Neural cell (in vitro differentiated cells): ENCODE results near the gene CTXND1. TPM values are rescaled to one million over a fixed set of nuclear protein-coding genes. Genes with fewer than 3 reads are reported as not detected.

Experiments used
- H2AFZ ChIP-seq: fragments of 200-600, 300-800 bp; sonication (generic), shearing (Covaris generic); 2 replicates; pipeline ENCODE4 v1.6.0; 2014; ENCODE audit warnings: low read depth, mild to moderate bottlenecking, antibody characterized with exemption, low read length, moderate library complexity
- H3F3A ChIP-seq: fragments of 200-600 bp; shearing (Covaris generic); 2 replicates; pipeline ENCODE4 v1.6.1; 2016; ENCODE audit warnings: mild to moderate bottlenecking, moderate library complexity, mixed read lengths, antibody characterized with exemption, low read length; ENCODE audit not compliant: insufficient read depth, poor library complexity, severe bottlenecking
- H3K27ac ChIP-seq: fragments of 200-600, 300-800 bp; sonication (generic), shearing (Covaris generic); 2 replicates; pipeline ENCODE4 v1.5.1; 2014; ENCODE audit warnings: mild to moderate bottlenecking, low read length, moderate library complexity
- H3K27me3 ChIP-seq: fragments of 300-800, 200-600 bp; sonication (generic), shearing (Covaris generic); 2 replicates; pipeline ENCODE4 v1.6.0; 2014; ENCODE audit warnings: mild to moderate bottlenecking, low read depth, low read length, moderate library complexity; ENCODE audit not compliant: insufficient read depth
- H3K36me3 ChIP-seq: fragments of 300-800, 200-600 bp; sonication (generic), shearing (Covaris generic); 2 replicates; pipeline ENCODE4 v1.5.1; 2014; ENCODE audit warnings: mild to moderate bottlenecking, antibody characterized with exemption, low read length, moderate library complexity; ENCODE audit not compliant: insufficient read depth
- H3K4me2 ChIP-seq: fragments of 300-800, 200-600 bp; sonication (generic), shearing (Covaris generic); 2 replicates; pipeline ENCODE4 v1.6.0; 2014; ENCODE audit warnings: mild to moderate bottlenecking, low read length
- H3K4me3 ChIP-seq: fragments of 300-800, 200-600 bp; sonication (generic), shearing (Covaris generic); 2 replicates; pipeline ENCODE4 v1.5.1; 2014; ENCODE audit warnings: mild to moderate bottlenecking, low read length, moderate library complexity
- H3K79me2 ChIP-seq: fragments of 200-600 bp; shearing (Covaris generic); replicated peaks from 2 replicates; pipeline ENCODE4 v1.6.0; 2014; ENCODE audit warnings: mild to moderate bottlenecking, low read length, moderate library complexity; ENCODE audit not compliant: insufficient read depth
- H3K9ac ChIP-seq: fragments of 300-800, 200-600 bp; sonication (generic), shearing (Covaris generic); 2 replicates; pipeline ENCODE4 v1.6.1; 2016; ENCODE audit warnings: mild to moderate bottlenecking, low read length, mixed read lengths
- H3K9me2 ChIP-seq: fragments of 200-600 bp; shearing (Covaris generic); 2 replicates; pipeline ENCODE4 v1.6.1; 2016; ENCODE audit warnings: mild to moderate bottlenecking, low read length, mixed read lengths; ENCODE audit not compliant: insufficient read depth
- H3K9me3 ChIP-seq: fragments of 200-600, 300-800 bp; sonication (generic), shearing (Covaris generic); 2 replicates; pipeline ENCODE4 v1.6.1; 2016; ENCODE audit warnings: mild to moderate bottlenecking, mixed run types, low read length, moderate library complexity, mixed read lengths
- H4K20me1 ChIP-seq: fragments of 200-600 bp; shearing (Covaris generic); 2 replicates; pipeline ENCODE4 v1.6.1; 2016; ENCODE audit warnings: mild to moderate bottlenecking, mixed run types; ENCODE audit not compliant: insufficient read depth
- CTCF ChIP-seq: fragments of 450-650 bp; IDR thresholded peaks from 2 replicates; pipeline ENCODE4 v1.5.1; 2014; ENCODE audit warnings: antibody characterized with exemption, mild to moderate bottlenecking, moderate library complexity; ENCODE audit not compliant: poor library complexity, severe bottlenecking
- EP300 ChIP-seq: fragments of 450-650 bp; conservative IDR thresholded peaks from 2 replicates; pipeline ENCODE4 v1.6.1; 2014; ENCODE audit warnings: antibody characterized with exemption, mild to moderate bottlenecking, moderate library complexity; ENCODE audit not compliant: poor library complexity, severe bottlenecking
- EZH2 ChIP-seq: fragments of 200-600, 300-800 bp; shearing (Covaris generic), sonication (generic); IDR thresholded peaks from 2 replicates; pipeline ENCODE4 v1.6.1; 2014; ENCODE audit warnings: antibody characterized with exemption, low read length, borderline replicate concordance, mild to moderate bottlenecking; ENCODE audit not compliant: insufficient read depth, poor library complexity, severe bottlenecking
- MXI1 ChIP-seq: fragments of 450-650 bp; conservative IDR thresholded peaks from 2 replicates; pipeline ENCODE4 v1.6.1; 2014; ENCODE audit warnings: antibody characterized with exemption, mild to moderate bottlenecking; ENCODE audit not compliant: poor library complexity, severe bottlenecking
- POLR2AphosphoS5 ChIP-seq: IDR thresholded peaks from 2 replicates; pipeline ENCODE4 v1.6.1; 2012
- RAD21 ChIP-seq: fragments of 450-650 bp; conservative IDR thresholded peaks from 2 replicates; pipeline ENCODE4 v1.6.1; 2014; ENCODE audit warnings: antibody characterized with exemption, mild to moderate bottlenecking, moderate library complexity
- SMC3 ChIP-seq: fragments of 450-650 bp; conservative IDR thresholded peaks from 2 replicates; pipeline ENCODE4 v1.6.1; 2014; ENCODE audit warnings: antibody characterized with exemption, mild to moderate bottlenecking, moderate library complexity; ENCODE audit not compliant: poor library complexity
- TAF1 ChIP-seq: IDR thresholded peaks from 2 replicates; pipeline ENCODE4 v1.6.1; 2012; ENCODE audit warnings: low read depth
- polyA plus RNA-seq: library from polyadenylated mRNA; depleted of rRNA; stranded (reverse); fragments of >200 nt; gene quantifications from 2 replicates; pipeline ENCODE4 v1.2.3, GENCODE V29; 2014
- TF ChIP-seq, protein P1 (sequence below): IDR thresholded peaks from 2 replicates; pipeline ENCODE4 v1.6.1; 2012; ENCODE audit warnings: borderline replicate concordance

Gene CTXND1
- polyA plus RNA-seq, 1 donor from 2014 or later = not detected

GRCh38 chr15:80160570-80161156, 91.3 kb downstream of the CTXND1 start:
- Histone ChIP-seq H3K4me2 (no peak overlapping the region), H3K9me3 (no peaks in the 10 kb centered on the region), H3K9ac (no peak overlapping the region), H3K9me2 (no peaks in the 10 kb centered on the region), H3K27ac (no peak overlapping the region), H3F3A (no peaks in the 10 kb centered on the region), H3K27me3 (no peaks in the 10 kb centered on the region), H4K20me1 (no peaks in the 10 kb centered on the region), H3K79me2 (no peaks in the 10 kb centered on the region), H3K36me3 (no peaks in the 10 kb centered on the region), H2AFZ (no peak overlapping the region), H3K4me3 (no peak overlapping the region)
- TF ChIP-seq, protein P1, sequence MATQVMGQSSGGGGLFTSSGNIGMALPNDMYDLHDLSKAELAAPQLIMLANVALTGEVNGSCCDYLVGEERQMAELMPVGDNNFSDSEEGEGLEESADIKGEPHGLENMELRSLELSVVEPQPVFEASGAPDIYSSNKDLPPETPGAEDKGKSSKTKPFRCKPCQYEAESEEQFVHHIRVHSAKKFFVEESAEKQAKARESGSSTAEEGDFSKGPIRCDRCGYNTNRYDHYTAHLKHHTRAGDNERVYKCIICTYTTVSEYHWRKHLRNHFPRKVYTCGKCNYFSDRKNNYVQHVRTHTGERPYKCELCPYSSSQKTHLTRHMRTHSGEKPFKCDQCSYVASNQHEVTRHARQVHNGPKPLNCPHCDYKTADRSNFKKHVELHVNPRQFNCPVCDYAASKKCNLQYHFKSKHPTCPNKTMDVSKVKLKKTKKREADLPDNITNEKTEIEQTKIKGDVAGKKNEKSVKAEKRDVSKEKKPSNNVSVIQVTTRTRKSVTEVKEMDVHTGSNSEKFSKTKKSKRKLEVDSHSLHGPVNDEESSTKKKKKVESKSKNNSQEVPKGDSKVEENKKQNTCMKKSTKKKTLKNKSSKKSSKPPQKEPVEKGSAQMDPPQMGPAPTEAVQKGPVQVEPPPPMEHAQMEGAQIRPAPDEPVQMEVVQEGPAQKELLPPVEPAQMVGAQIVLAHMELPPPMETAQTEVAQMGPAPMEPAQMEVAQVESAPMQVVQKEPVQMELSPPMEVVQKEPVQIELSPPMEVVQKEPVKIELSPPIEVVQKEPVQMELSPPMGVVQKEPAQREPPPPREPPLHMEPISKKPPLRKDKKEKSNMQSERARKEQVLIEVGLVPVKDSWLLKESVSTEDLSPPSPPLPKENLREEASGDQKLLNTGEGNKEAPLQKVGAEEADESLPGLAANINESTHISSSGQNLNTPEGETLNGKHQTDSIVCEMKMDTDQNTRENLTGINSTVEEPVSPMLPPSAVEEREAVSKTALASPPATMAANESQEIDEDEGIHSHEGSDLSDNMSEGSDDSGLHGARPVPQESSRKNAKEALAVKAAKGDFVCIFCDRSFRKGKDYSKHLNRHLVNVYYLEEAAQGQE = no peak
- TF ChIP-seq MXI1 (no peak), EP300 (no peak), SMC3 (no peak), POLR2AphosphoS5 (no peak), TAF1 (no peak), CTCF (no peak), RAD21 (no peak), EZH2 (no peak)

- H3K9ac ChIP-seq = no peak overlapping the region
- H3K4me3 ChIP-seq = no peak overlapping the region
- H2AFZ ChIP-seq = no peak overlapping the region
- H3K36me3 ChIP-seq = no peaks in the 10 kb centered on the region
- H3K4me2 ChIP-seq = no peak overlapping the region
- TF ChIP-seq, protein P1 = no peak
- TF ChIP-seq POLR2AphosphoS5 (no peak), RAD21 (no peak), EZH2 (no peak)
- no peaks in the 10 kb centered on the region for H3K9me3 ChIP-seq
- H4K20me1 ChIP-seq = no peaks in the 10 kb centered on the region
- no peaks in the 10 kb centered on the region for H3F3A ChIP-seq
- no peaks in the 10 kb centered on the region for H3K9me2 ChIP-seq
- no peaks in the 10 kb centered on the region for H3K79me2 ChIP-seq
- H3K27me3 ChIP-seq = no peaks in the 10 kb centered on the region
- H3K27ac ChIP-seq = no peak overlapping the region
Observed at GRCh38 chr15:80159811-80160569, 92.0 kb downstream of the CTXND1 start.
